IMR-90 (cell line): ENCODE data around the gene SHISAL2B. TPM values are rescaled to one million over a fixed set of nuclear protein-coding genes. Genes with fewer than 3 reads are reported as not detected.

Source experiments
- ATAC-seq: fragments of 200-7000 bp; cut with Tn5 transposase; 2 replicates; pipeline ENCODE4 v1.9.1; 2020; ENCODE audit warnings: low read depth, mild to moderate bottlenecking, moderate library complexity
- BruUV-seq: library from RNA; stranded (reverse); fragments of 400-500 nt; replicated peaks from 2 replicates; lab custom pipeline; 2021; lab: Mats Ljungman, UMichigan
- CTCF ChIA-PET: fragments of 300-600 bp; formaldehyde crosslinking; extraction: SDS; loops from one replicate; lab custom pipeline; 2021; ENCODE audit warnings: antibody characterized with exemption; lab: Yijun Ruan, JAX
- POLR2A ChIA-PET: fragments of 300-600 bp; sonication (Branson Sonifier 250); formaldehyde crosslinking; loops from one replicate; lab custom pipeline; 2022; ENCODE audit warnings: antibody characterized with exemption; ENCODE audit not compliant: unreplicated experiment; lab: Charles Lee
- DNase-seq: peaks from one replicate; pipeline ENCODE4 v3.0.0; 2013
- H2AFZ ChIP-seq: replicated peaks from 2 replicates; pipeline ENCODE3; 2013; ENCODE audit warnings: low read length, mild to moderate bottlenecking; ENCODE audit not compliant: poor library complexity
- H2AK5ac ChIP-seq: 2 replicates; pipeline ENCODE4 v1.6.1; 2013; ENCODE audit warnings: low read depth, low read length, inconsistent platforms
- H2AK9ac ChIP-seq: replicated peaks from 2 replicates; pipeline ENCODE3; 2013; ENCODE audit warnings: mild to moderate bottlenecking, low read depth, low read length, moderate library complexity; ENCODE audit not compliant: poor library complexity
- H2BK120ac ChIP-seq: 2 replicates; pipeline ENCODE4 v1.6.1; 2013; ENCODE audit warnings: low read depth, low read length, inconsistent platforms
- H2BK15ac ChIP-seq: 3 replicates; pipeline ENCODE4 v1.6.1; 2013; ENCODE audit warnings: low read depth, low read length, inconsistent platforms
- H2BK20ac ChIP-seq: 2 replicates; pipeline ENCODE4 v1.6.1; 2013; ENCODE audit warnings: low read depth, mild to moderate bottlenecking, inconsistent platforms, low read length, moderate library complexity
- H2BK5ac ChIP-seq: 2 replicates; pipeline ENCODE4 v1.6.1; 2013; ENCODE audit warnings: mild to moderate bottlenecking, low read depth, low read length, inconsistent platforms; ENCODE audit not compliant: poor library complexity, severe bottlenecking
- H3K14ac ChIP-seq: replicated peaks from 2 replicates; pipeline ENCODE4 v1.6.1; 2013; ENCODE audit warnings: low read depth, low read length, inconsistent platforms
- H3K18ac ChIP-seq: 2 replicates; pipeline ENCODE4 v1.6.1; 2013; ENCODE audit warnings: low read depth, low read length, control low read depth
- H3K23ac ChIP-seq: 2 replicates; pipeline ENCODE4 v1.6.1; 2013; ENCODE audit warnings: low read depth, low read length, inconsistent platforms
- H3K27ac ChIP-seq: 2 replicates; pipeline ENCODE4 v1.5.1; 2013; ENCODE audit warnings: mild to moderate bottlenecking, control low read depth, low read length; ENCODE audit not compliant: insufficient read depth
- H3K27me3 ChIP-seq: 2 replicates; pipeline ENCODE4 v1.6.1; 2013; ENCODE audit warnings: low read length; ENCODE audit not compliant: control insufficient read depth, insufficient read depth
- H3K36me3 ChIP-seq: 2 replicates; pipeline ENCODE4 v1.6.1; 2013; ENCODE audit warnings: low read length, mixed read lengths; ENCODE audit not compliant: control insufficient read depth, insufficient read depth
- H3K4ac ChIP-seq: 2 replicates; pipeline ENCODE4 v1.6.1; 2013; ENCODE audit warnings: low read depth, low read length, inconsistent platforms
- H3K4me1 ChIP-seq: 2 replicates; pipeline ENCODE4 v1.6.1; 2013; ENCODE audit warnings: low read length, mixed read lengths; ENCODE audit not compliant: control insufficient read depth, insufficient read depth
- H3K4me2 ChIP-seq: 2 replicates; pipeline ENCODE4 v1.6.1; 2013; ENCODE audit warnings: low read depth, mild to moderate bottlenecking, control low read depth, low read length, moderate library complexity
- H3K4me3 ChIP-seq: 2 replicates; pipeline ENCODE4 v1.5.1; 2013; ENCODE audit warnings: low read depth, mild to moderate bottlenecking, control low read depth, low read length, moderate library complexity; ENCODE audit not compliant: insufficient read depth
- H3K56ac ChIP-seq: 2 replicates; pipeline ENCODE4 v1.6.1; 2013; ENCODE audit warnings: low read length, inconsistent platforms; ENCODE audit not compliant: insufficient read depth; ENCODE audit errors: extremely low read depth
- H3K79me1 ChIP-seq, 2 experiments: 2 replicates each; pipeline ENCODE4 v1.6.1; 2013; ENCODE audit warnings: low read length in 2 of 2, inconsistent platforms in 1 of 2, low read depth in 1 of 2
- H3K9ac ChIP-seq: 2 replicates; pipeline ENCODE4 v1.6.1; 2013; ENCODE audit warnings: low read depth, low read length, control low read depth
- H3K9me1 ChIP-seq: 2 replicates; pipeline ENCODE4 v1.6.1; 2013; ENCODE audit warnings: low read length, inconsistent platforms; ENCODE audit not compliant: insufficient read depth
- H3K9me3 ChIP-seq: 2 replicates; pipeline ENCODE4 v1.6.1; 2013; ENCODE audit warnings: low read length; ENCODE audit not compliant: control insufficient read depth, insufficient read depth
- H4K20me1 ChIP-seq: 2 replicates; pipeline ENCODE4 v1.6.1; 2013; ENCODE audit warnings: low read length, inconsistent platforms; ENCODE audit not compliant: insufficient read depth
- H4K5ac ChIP-seq: 2 replicates; pipeline ENCODE4 v1.6.1; 2013; ENCODE audit warnings: mild to moderate bottlenecking, low read depth, low read length, control low read depth
- H4K8ac ChIP-seq, 2 experiments: 2 replicates each; pipeline ENCODE4 v1.6.1; 2013; ENCODE audit warnings: low read depth in 2 of 2, low read length in 2 of 2, control low read depth in 1 of 2, inconsistent platforms in 1 of 2
- H4K91ac ChIP-seq: 2 replicates; pipeline ENCODE4 v1.6.1; 2013; ENCODE audit warnings: low read depth, low read length, inconsistent platforms; ENCODE audit not compliant: insufficient read depth
- CEBPB ChIP-seq: IDR thresholded peaks from 2 replicates; pipeline ENCODE4 v1.6.1; 2012; ENCODE audit warnings: low read depth, low read length, improper control_type of control experiment
- CTCF ChIP-seq: conservative IDR thresholded peaks from 2 replicates; pipeline ENCODE4 v1.5.1; 2012; ENCODE audit warnings: mild to moderate bottlenecking, low read depth, low read length, improper control_type of control experiment
- ELK1 ChIP-seq: fragments of 150-350 bp; IDR thresholded peaks from 2 replicates; pipeline ENCODE4 v1.6.1; 2016; ENCODE audit warnings: low read depth, mild to moderate bottlenecking, low read length, moderate library complexity, borderline replicate concordance
- FOS ChIP-seq: fragments of 150-350 bp; IDR thresholded peaks from 2 replicates; pipeline ENCODE4 v1.6.1; 2016; ENCODE audit warnings: low read depth, low read length
- MAZ ChIP-seq: IDR thresholded peaks from 2 replicates; pipeline ENCODE4 v1.6.1; 2012; ENCODE audit warnings: low read depth, mild to moderate bottlenecking, low read length, improper control_type of control experiment, moderate library complexity, borderline replicate concordance
- MXI1 ChIP-seq: IDR thresholded peaks from 2 replicates; pipeline ENCODE4 v1.6.1; 2012; ENCODE audit warnings: low read depth, mild to moderate bottlenecking, low read length, moderate library complexity, borderline replicate concordance
- NFE2L2 ChIP-seq: fragments of 150-350 bp; IDR thresholded peaks from 2 replicates; pipeline ENCODE4 v1.6.1; 2016; ENCODE audit warnings: low read depth, mild to moderate bottlenecking, low read length
- POLR2A ChIP-seq: IDR thresholded peaks from 2 replicates; pipeline ENCODE4 v1.6.1; 2012; ENCODE audit warnings: mild to moderate bottlenecking, low read depth, low read length
- RAD21 ChIP-seq: IDR thresholded peaks from 2 replicates; pipeline ENCODE4 v1.6.1; 2012; ENCODE audit warnings: low read length, improper control_type of control experiment
- RCOR1 ChIP-seq: IDR thresholded peaks from 2 replicates; pipeline ENCODE4 v1.6.1; 2012; ENCODE audit warnings: mild to moderate bottlenecking, low read length, improper control_type of control experiment; ENCODE audit not compliant: insufficient replicate concordance
- RFX5 ChIP-seq: IDR thresholded peaks from 2 replicates; pipeline ENCODE4 v1.8.0; 2012; ENCODE audit warnings: low read depth, mild to moderate bottlenecking, low read length, moderate library complexity
- SMC3 ChIP-seq: fragments of 150-350 bp; IDR thresholded peaks from 2 replicates; pipeline ENCODE4 v1.6.1; 2016; ENCODE audit warnings: low read depth, mild to moderate bottlenecking, antibody characterized with exemption, low read length, moderate library complexity
- USF2 ChIP-seq: fragments of 150-350 bp; IDR thresholded peaks from 2 replicates; pipeline ENCODE4 v1.6.1; 2017; ENCODE audit warnings: mild to moderate bottlenecking, antibody characterized with exemption, low read length, low read depth
- WGBS, 2 experiments: methylation state at CpG; one replicate each; pipeline versions ENCODE4 v1.1.5 to v1.1.7; 2013; ENCODE audit warnings: missing lambda C conversion rate in 2 of 2; ENCODE audit not compliant: insufficient read length in 1 of 2; ENCODE audit errors: extremely low coverage in 2 of 2; 5-methylcytosine and 5-hydroxymethylcytosine counted together
- dilution Hi-C: fragments of 300-500 bp; cut with HindIII; formaldehyde crosslinking; loops from one replicate; pipeline ENCODE4 v1.14.3; 2018; ENCODE audit warnings: low sequenced_read_pairs; ENCODE audit not compliant: unreplicated experiment
- in situ Hi-C: fragments of 300-500 bp; cut with MboI; formaldehyde crosslinking; loops from 3 replicates; pipeline ENCODE4 v1.14.3; 2019; ENCODE audit warnings: low sequenced_read_pairs, inconsistent platforms, mixed read lengths
- intact Hi-C: fragments of 100-400 bp; cut with micrococcal nuclease; formaldehyde crosslinking; loops from 2 replicates; pipeline ENCODE4 v1.10.0; 2022
- polyA plus RNA-seq, 3 experiments: library from polyadenylated mRNA; depleted of rRNA; stranded (reverse); fragments of >200 nt; gene quantifications; 2 replicates each; pipeline ENCODE4 v1.2.3, GENCODE V29; 2012; ENCODE audit warnings: low replicate concordance in 1 of 3
- total RNA-seq: library from RNA; depleted of rRNA; stranded (reverse); fragments of >200 nt; gene quantifications from 2 replicates; pipeline ENCODE4 v1.2.3, GENCODE V29; 2012

The SHISAL2B gene
- total and polyA plus RNA-seq, 2 of the 4 experiments (the other 2 are of a cell fraction): not detected

- TF ChIP-seq POLR2A (no peak), MAZ (no peak), FOS (no peak), CTCF (no peak), RFX5 (no peak), ELK1 (no peak), USF2 (no peak), CEBPB (no peak), RCOR1 (no peak), NFE2L2 (no peak), MXI1 (no peak), SMC3 (no peak), RAD21 (no peak)
- Histone ChIP-seq H3K4me1 (peaks cover 7% of the 10 kb centered on the region), H3K4me2 (no peak overlapping the region), H2BK15ac (no peak overlapping the region), H3K27ac (no peak overlapping the region), H4K5ac (no peak overlapping the region), H3K4ac (no peak overlapping the region), H3K14ac (no peak overlapping the region), H2AK9ac (no peak overlapping the region), H4K20me1 (peaks cover 3% of the 10 kb centered on the region; the same call in 1 of the 2 replicates), H2BK20ac (no peak overlapping the region), H3K9ac (no peak overlapping the region), H2AK5ac (no peak overlapping the region), H2BK5ac (no peak overlapping the region), H3K79me1 (peaks cover 27 to 43% of the 10 kb centered on the region in 2 experiments), H2BK120ac (no peak overlapping the region), H3K9me1 (peaks cover 13% of the 10 kb centered on the region), H3K18ac (no peak overlapping the region), H3K36me3 (peaks cover 4% of the 10 kb centered on the region), H3K9me3 (no peaks in the 10 kb centered on the region), H4K8ac (no peak overlapping the region), H3K56ac (no peak overlapping the region), H3K23ac (no peak overlapping the region), H3K27me3 (no peaks in the 10 kb centered on the region), H4K91ac (no peak overlapping the region), H2AFZ (no peak overlapping the region), H3K4me3 (no peak overlapping the region)
- DNase-seq: no peak
- CTCF ChIA-PET: no interaction called here
- WGBS, 2 experiments: 83% methylated on average over 2 of the region's 4 CpGs; no CpG with 5 or more reads in 1 of the 2 experiments
- in situ Hi-C loops (no loop called here), intact Hi-C loops (no loop called here), dilution Hi-C loops (no loop called here)
- no TSS peak for BruUV-seq
- POLR2A ChIA-PET: no interaction called here
- ATAC-seq: no peak
These were observed 73.7 kb downstream of the SHISAL2B start for GRCh38 chr5:64763948-64764503.
